CD8-positive, alpha-beta memory T cell (primary cell): ENCODE measurements around the gene CDK19. TPM values are rescaled to one million over a fixed set of nuclear protein-coding genes. Genes with fewer than 3 reads are reported as not detected.
A peak's percentile ranks its signal among the peaks of the same experiment; 100 is the strongest.

Experiments used
- CTCF ChIA-PET: fragments of 350-600 bp; sonication (Branson Sonifier 250); formaldehyde crosslinking; loops from one replicate; lab custom pipeline; 2021; ENCODE audit warnings: antibody characterized with exemption; lab: Charles Lee
- POLR2A ChIA-PET: fragments of 350-600 bp; sonication (Branson Sonifier 250); formaldehyde crosslinking; loops from one replicate; lab custom pipeline; 2021; ENCODE audit warnings: antibody characterized with exemption; lab: Charles Lee
- DNase-seq, 5 donors: peaks; one replicate each; pipeline versions ENCODE4 v3.0.0 to v3.0.0-alpha.2; 2020 to 2022; ENCODE audit warnings: mixed read lengths in 1 of 5
- H3K27ac ChIP-seq: one replicate; pipeline ENCODE4 v1.7.0; 2013; ENCODE audit warnings: low read depth, mild to moderate bottlenecking, low read length, moderate library complexity
- H3K27me3 ChIP-seq: 2 replicates; pipeline ENCODE4 v1.7.0; 2013; ENCODE audit warnings: low read length, mild to moderate bottlenecking; ENCODE audit not compliant: insufficient read depth, poor library complexity, severe bottlenecking
- H3K36me3 ChIP-seq: 2 replicates; pipeline ENCODE4 v1.7.0; 2013; ENCODE audit warnings: mild to moderate bottlenecking, low read length, moderate library complexity; ENCODE audit not compliant: insufficient read depth
- H3K4me1 ChIP-seq: 2 replicates; pipeline ENCODE4 v1.7.0; 2013; ENCODE audit warnings: mild to moderate bottlenecking, low read length, moderate library complexity; ENCODE audit not compliant: insufficient read depth
- H3K4me3 ChIP-seq: 2 replicates; pipeline ENCODE4 v1.7.0; 2013; ENCODE audit warnings: mild to moderate bottlenecking, low read length
- H3K9me3 ChIP-seq: 2 replicates; pipeline ENCODE4 v1.7.0; 2013; ENCODE audit warnings: mild to moderate bottlenecking, low read length
- H3K27ac Mint-ChIP-seq, 8 donors: one replicate each; pipeline ENCODE4 v1.8.0; 2020 to 2021; ENCODE audit warnings: mixed read lengths in 8 of 8, mild to moderate bottlenecking in 6 of 8, inconsistent platforms in 3 of 8, moderate library complexity in 3 of 8
- H3K27me3 Mint-ChIP-seq, 2 donors: one replicate each; pipeline ENCODE4 v1.8.0; 2020 to 2021; ENCODE audit warnings: mixed read lengths in 2 of 2, mild to moderate bottlenecking in 1 of 2, moderate library complexity in 1 of 2
- H3K36me3 Mint-ChIP-seq, 3 donors: one replicate each; pipeline ENCODE4 v1.8.0; 2020 to 2021; ENCODE audit warnings: mixed read lengths in 3 of 3, inconsistent platforms in 1 of 3, mild to moderate bottlenecking in 1 of 3
- H3K4me1 Mint-ChIP-seq, 3 donors: one replicate each; pipeline ENCODE4 v1.8.0; 2020 to 2021; ENCODE audit warnings: mixed read lengths in 3 of 3, inconsistent platforms in 1 of 3, mild to moderate bottlenecking in 1 of 3
- H3K4me3 Mint-ChIP-seq, 7 donors: one replicate each; pipeline ENCODE4 v1.8.0; 2020 to 2021; ENCODE audit warnings: mixed read lengths in 7 of 7, mild to moderate bottlenecking in 6 of 7, moderate library complexity in 4 of 7, inconsistent platforms in 2 of 7
- H3K9me3 Mint-ChIP-seq, 5 donors: one replicate each; pipeline ENCODE4 v1.8.0; 2020 to 2022; ENCODE audit warnings: mixed read lengths in 5 of 5, mild to moderate bottlenecking in 3 of 5, moderate library complexity in 2 of 5, inconsistent platforms in 1 of 5
- polyA plus RNA-seq: library from polyadenylated mRNA; unstranded; fragments of 300-500 nt; fragmentation: Illumina TruSeq; gene quantifications from one replicate; pipeline ENCODE4 v1.2.3, GENCODE V29; 2021
- total RNA-seq, 2 experiments: library from RNA; stranded (reverse); gene quantifications; one replicate each; pipeline ENCODE4 v1.2.3, GENCODE V29; 2021

CDK19 gene
- total and polyA plus RNA-seq, 3 experiments from 2014 or later = 2.1 to 9.1 (median 8.4) TPM

DNA sequence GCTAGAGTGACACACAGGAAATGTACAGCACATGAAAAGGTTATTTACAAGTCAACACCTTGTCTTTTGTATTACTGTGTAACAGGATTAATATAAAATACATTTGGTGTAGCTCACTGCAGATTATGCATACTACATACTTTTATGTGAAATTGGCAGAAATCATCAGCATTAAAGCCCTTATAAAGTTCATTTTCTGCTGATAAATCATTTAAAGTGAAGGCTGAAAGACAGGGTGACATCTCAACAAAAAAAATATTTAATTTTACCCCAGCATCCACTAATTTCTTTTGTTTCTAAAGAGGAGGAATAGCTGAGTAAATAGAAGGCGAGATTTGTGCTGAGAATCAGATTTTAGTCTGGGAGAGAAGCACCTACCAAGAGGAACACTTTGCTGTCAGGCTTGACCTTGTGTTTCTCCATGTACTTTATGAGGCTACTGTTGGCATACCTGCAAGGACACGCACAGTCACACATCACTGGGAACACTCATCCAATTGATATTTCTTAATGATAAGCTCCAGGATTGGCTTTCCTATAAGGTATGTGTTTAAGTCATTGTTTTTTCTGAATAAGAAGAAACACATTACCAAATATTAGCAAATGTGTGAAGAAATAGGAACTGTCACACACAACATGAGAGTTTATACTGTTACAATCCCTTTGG lies 192.2 kb downstream of the CDK19 start:
- peaks cover 4% of the 10 kb centered on the region for H3K36me3 ChIP-seq
- H3K4me3 Mint-ChIP-seq = no peak overlapping the region
- H3K4me1 ChIP-seq = no peaks in the 10 kb centered on the region
- H3K27me3 ChIP-seq = no peaks in the 10 kb centered on the region
- no peaks in the 10 kb centered on the region for H3K9me3 ChIP-seq
- ChIA-PET CTCF (no interaction called here), POLR2A (no interaction called here)
- no peak overlapping the region for H3K4me3 ChIP-seq
- DNase-seq = no peak
- peaks cover 0 to 1% of the 10 kb centered on the region in 2 donors for H3K27me3 Mint-ChIP-seq
- no peak overlapping the region for H3K27ac ChIP-seq
- peaks cover 10 to 61% (median 24%) of the 10 kb centered on the region in 3 donors for H3K36me3 Mint-ChIP-seq
- H3K27ac Mint-ChIP-seq = no peak overlapping the region
- no peaks in the 10 kb centered on the region for H3K4me1 Mint-ChIP-seq
- no peaks in the 10 kb centered on the region for H3K9me3 Mint-ChIP-seq

DNA sequence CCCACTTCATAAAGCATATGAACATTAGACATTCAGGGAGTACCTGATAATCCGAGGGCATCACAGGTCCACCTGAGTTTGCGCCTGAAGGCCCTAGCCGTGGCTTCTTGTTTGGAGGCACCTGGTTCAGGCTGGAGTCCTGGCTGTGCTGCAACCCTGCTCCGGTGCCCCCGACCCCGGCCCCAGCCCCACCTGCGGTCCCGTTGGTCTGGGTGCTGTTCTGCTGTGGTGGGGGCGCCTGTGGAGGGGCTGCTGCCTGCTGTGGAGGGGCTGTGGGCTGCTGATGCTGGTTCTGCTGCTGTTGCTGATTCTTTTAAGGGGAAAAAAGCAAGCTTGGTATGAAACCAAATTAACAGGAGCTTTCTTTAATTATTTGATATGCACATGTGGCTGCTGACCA lies 194.2 kb downstream of the CDK19 start:
- ChIA-PET POLR2A (no interaction called here), CTCF (no interaction called here)
- H3K36me3 ChIP-seq = peaks cover 4% of the 10 kb centered on the region
- Mint-ChIP-seq H3K36me3 (peaks cover 10 to 65% (median 27%) of the 10 kb centered on the region in 3 donors), H3K27me3 (peaks cover 0 to 1% of the 10 kb centered on the region in 2 donors), H3K27ac (peak overlapping the region in 1 of 8 donors; percentile 38), H3K4me3 (no peak overlapping the region), H3K9me3 (no peaks in the 10 kb centered on the region), H3K4me1 (peaks cover 0 to under 1% (median 0%) of the 10 kb centered on the region in 3 donors)
- no peaks in the 10 kb centered on the region for H3K4me1 ChIP-seq
- H3K27ac ChIP-seq = no peak overlapping the region
- no peak for DNase-seq
- no peaks in the 10 kb centered on the region for H3K9me3 ChIP-seq
- H3K4me3 ChIP-seq = no peak overlapping the region
- no peaks in the 10 kb centered on the region for H3K27me3 ChIP-seq

DNA sequence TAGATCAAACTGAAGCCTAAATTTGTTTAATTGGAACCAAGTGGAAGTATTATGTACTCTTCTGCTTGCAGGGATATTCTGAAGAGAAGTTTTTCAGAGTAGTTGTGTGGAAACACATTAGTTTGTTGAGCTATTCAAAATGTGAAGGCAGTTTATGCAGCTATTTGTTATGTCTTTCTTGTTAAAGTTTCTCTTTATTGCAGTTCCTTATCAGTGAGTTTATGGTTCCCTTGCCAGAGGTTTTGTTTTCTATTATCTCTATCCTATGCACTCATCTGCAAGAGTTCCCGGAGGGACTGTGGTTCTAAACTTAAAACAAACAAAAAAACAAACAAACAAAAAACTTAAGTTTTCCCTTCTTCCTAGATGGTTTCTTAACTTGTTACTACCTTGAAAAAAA lies 195.2 kb downstream of the CDK19 start:
- no peak overlapping the region for H3K27ac ChIP-seq
- ChIA-PET POLR2A (interaction anchor here (0.6 kb wide), 1 partner anchor 12 kb away, joined by 3 read pairs; no protein-coding TSS in a partner anchor), CTCF (no interaction called here)
- Mint-ChIP-seq H3K4me1 (peaks cover 0 to 1% (median 0%) of the 10 kb centered on the region in 3 donors), H3K4me3 (no peak overlapping the region), H3K27ac (no peak overlapping the region), H3K9me3 (no peaks in the 10 kb centered on the region), H3K36me3 (peaks cover 10 to 65% (median 27%) of the 10 kb centered on the region in 3 donors), H3K27me3 (peaks cover 0 to 1% of the 10 kb centered on the region in 2 donors)
- DNase-seq = no peak
- no peaks in the 10 kb centered on the region for H3K4me1 ChIP-seq
- H3K36me3 ChIP-seq = peaks cover 4% of the 10 kb centered on the region
- no peak overlapping the region for H3K4me3 ChIP-seq
- no peaks in the 10 kb centered on the region for H3K27me3 ChIP-seq
- no peaks in the 10 kb centered on the region for H3K9me3 ChIP-seq

DNA sequence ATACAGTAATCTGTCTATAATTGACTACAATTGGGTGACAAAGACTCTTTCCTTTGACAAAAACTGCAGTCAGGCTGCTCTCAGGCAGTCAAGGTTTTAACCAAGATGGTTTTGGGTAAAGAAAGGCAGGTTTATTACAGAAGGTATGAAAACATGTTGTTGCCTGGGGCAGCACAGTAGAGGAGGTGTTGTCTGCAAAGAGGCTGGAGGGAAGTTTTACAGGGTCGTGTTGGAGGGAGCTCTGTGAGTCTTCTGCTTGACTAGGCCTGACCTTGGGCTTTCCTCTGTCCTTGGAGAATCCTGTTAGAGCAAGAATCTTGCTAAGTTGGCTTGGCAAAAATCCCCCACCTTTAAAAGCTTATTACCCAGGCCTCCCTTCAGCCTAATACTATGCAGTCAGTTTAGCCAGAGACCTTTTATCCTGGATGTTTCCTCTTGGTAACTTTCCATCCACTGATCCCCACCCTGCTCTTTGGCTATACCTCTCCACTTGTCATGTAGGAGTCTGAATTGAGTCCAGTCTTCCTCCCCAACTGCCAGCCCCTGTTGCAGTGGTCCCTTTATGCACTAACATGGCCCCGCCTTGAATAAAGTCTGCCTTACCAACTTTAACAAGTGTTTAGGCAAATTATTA lies 195.9 kb downstream of the CDK19 start:
- no peak overlapping the region for H3K4me3 Mint-ChIP-seq
- H3K27me3 ChIP-seq = no peaks in the 10 kb centered on the region
- H3K9me3 Mint-ChIP-seq = no peaks in the 10 kb centered on the region
- ChIA-PET CTCF (no interaction called here), POLR2A (no interaction called here)
- peaks cover 10 to 68% (median 28%) of the 10 kb centered on the region in 3 donors for H3K36me3 Mint-ChIP-seq
- no peaks in the 10 kb centered on the region for H3K4me1 ChIP-seq
- no peak overlapping the region for H3K4me3 ChIP-seq
- H3K36me3 ChIP-seq = peaks cover 4% of the 10 kb centered on the region
- peak overlapping the region in 2 of 8 donors; percentile 12 to 67 for H3K27ac Mint-ChIP-seq
- H3K9me3 ChIP-seq = no peaks in the 10 kb centered on the region
- peaks cover 0 to 2% (median 0%) of the 10 kb centered on the region in 3 donors for H3K4me1 Mint-ChIP-seq
- H3K27me3 Mint-ChIP-seq = peaks cover 0 to 1% of the 10 kb centered on the region in 2 donors
- DNase-seq = no peak
- no peak overlapping the region for H3K27ac ChIP-seq

DNA sequence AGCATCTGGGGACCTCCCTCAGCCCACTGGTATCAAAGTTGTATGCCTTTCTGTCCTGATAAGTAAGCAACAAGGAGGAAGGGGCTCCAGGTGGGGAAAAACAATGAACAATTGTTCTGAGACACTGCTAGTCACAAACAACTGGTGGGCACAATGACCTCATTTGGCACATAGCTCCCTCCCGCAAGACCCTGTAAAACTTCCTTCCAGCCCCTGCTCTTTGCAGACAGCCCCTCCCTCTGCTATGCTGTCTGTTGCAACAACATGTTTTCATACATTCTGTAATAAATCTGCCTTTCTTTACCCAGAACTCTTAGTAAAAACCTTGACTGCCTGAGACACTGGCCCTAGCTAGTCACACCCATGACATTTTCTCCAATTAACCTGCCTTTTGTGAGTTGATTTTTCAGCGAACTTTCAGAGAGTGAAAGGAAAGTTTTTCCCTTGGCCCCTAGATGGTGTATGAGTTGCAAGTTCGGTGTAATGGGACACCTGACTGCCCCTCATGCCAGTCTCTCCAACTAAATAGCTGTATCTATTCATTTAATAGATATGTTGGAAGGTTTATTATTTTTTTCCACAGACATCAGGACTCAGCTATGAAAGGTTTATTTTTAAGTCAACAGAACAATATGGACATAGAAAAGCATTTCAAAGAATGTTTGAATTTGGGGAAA lies 196.5 kb downstream of the CDK19 start:
- Mint-ChIP-seq H3K27ac (peak overlapping the region in 5 of 8 donors; percentile 6 to 87 (median 54)), H3K36me3 (peaks cover 10 to 72% (median 32%) of the 10 kb centered on the region in 3 donors), H3K4me3 (no peak overlapping the region), H3K27me3 (peaks cover 0 to 1% of the 10 kb centered on the region in 2 donors), H3K4me1 (peaks cover 0 to 3% (median 0%) of the 10 kb centered on the region in 3 donors), H3K9me3 (no peaks in the 10 kb centered on the region)
- H3K4me1 ChIP-seq = no peaks in the 10 kb centered on the region
- ChIA-PET POLR2A (no interaction called here), CTCF (no interaction called here)
- no peaks in the 10 kb centered on the region for H3K27me3 ChIP-seq
- no peak overlapping the region for H3K4me3 ChIP-seq
- H3K27ac ChIP-seq = no peak overlapping the region
- DNase-seq = no peak
- peaks cover 4% of the 10 kb centered on the region for H3K36me3 ChIP-seq
- no peaks in the 10 kb centered on the region for H3K9me3 ChIP-seq

DNA sequence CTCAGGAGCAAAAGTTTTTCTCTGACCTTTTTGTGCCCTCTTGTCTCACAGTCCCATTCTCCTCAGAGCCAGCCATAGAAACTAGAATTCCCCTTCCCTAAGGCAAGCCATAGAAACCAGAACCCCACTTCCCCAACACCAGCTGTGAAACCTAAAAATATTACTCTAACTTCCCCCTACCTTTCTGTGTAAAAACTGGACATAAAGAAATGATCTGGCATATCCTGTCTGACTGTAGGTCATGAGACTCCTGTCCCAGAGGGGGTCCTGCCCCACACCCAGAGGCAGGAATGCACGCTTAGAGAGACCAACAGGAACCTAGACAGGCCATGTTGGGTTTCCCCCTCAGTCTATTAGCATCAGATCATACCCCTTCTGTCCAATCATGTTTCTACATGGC lies 198.2 kb downstream of the CDK19 start:
- DNase-seq = no peak
- Mint-ChIP-seq H3K4me1 (peaks cover 0 to 3% (median 0%) of the 10 kb centered on the region in 3 donors), H3K9me3 (no peaks in the 10 kb centered on the region), H3K36me3 (peaks cover 4 to 67% (median 29%) of the 10 kb centered on the region in 3 donors), H3K4me3 (no peak overlapping the region), H3K27me3 (peaks cover 0 to 1% of the 10 kb centered on the region in 2 donors), H3K27ac (peak overlapping the region in 2 of 8 donors; percentile 4 to 75)
- no peaks in the 10 kb centered on the region for H3K4me1 ChIP-seq
- ChIA-PET CTCF (no interaction called here), POLR2A (no interaction called here)
- no peaks in the 10 kb centered on the region for H3K27me3 ChIP-seq
- H3K36me3 ChIP-seq = peaks cover 4% of the 10 kb centered on the region
- H3K4me3 ChIP-seq = no peak overlapping the region
- H3K9me3 ChIP-seq = no peaks in the 10 kb centered on the region
- no peak overlapping the region for H3K27ac ChIP-seq

DNA sequence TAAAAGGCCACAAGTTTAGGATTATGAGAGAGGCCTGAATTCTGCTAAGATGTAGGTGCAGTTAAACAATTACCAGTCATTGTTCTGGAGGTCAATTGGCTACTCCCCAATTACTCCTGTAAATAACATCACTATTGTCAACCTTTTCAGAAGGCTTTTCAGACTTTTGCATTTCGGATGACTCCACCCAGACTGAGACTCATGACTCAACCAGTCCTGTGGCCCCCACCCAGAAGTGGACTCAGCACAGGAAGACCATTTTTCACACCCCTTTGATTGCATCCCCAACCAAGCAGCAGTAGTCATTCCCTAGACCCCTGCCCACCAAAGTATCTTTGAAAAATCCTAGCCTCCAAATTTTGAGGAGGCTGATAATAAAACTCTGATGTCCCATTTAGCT lies 199.5 kb downstream of the CDK19 start:
- CTCF ChIA-PET = no interaction called here
- no peaks in the 10 kb centered on the region for H3K9me3 Mint-ChIP-seq

More for the DNA sequence above, 199.5 kb downstream of the CDK19 start:
- Histone ChIP-seq H3K36me3 (no peaks in the 10 kb centered on the region), H3K4me1 (no peaks in the 10 kb centered on the region), H3K4me3 (no peak overlapping the region), H3K9me3 (no peaks in the 10 kb centered on the region), H3K27ac (no peak overlapping the region), H3K27me3 (no peaks in the 10 kb centered on the region)
- POLR2A ChIA-PET = no interaction called here
- Mint-ChIP-seq H3K36me3 (peaks cover 0 to 63% (median 22%) of the 10 kb centered on the region in 3 donors), H3K4me1 (peaks cover 0 to 3% (median 0%) of the 10 kb centered on the region in 3 donors), H3K27ac (peak overlapping the region in 1 of 8 donors; percentile 74), H3K27me3 (peaks cover 0 to 1% of the 10 kb centered on the region in 2 donors), H3K4me3 (no peak overlapping the region)
- DNase-seq = no peak
